H9 (cell line): ENCODE results near the gene HESX1. TPM values are rescaled to one million over a fixed set of nuclear protein-coding genes. Genes with fewer than 3 reads are reported as not detected.

Experiments used
- DNase-seq: peaks from one replicate; pipeline ENCODE4 v3.0.0-alpha.2; 2017
- H2AFZ ChIP-seq: one replicate; pipeline ENCODE4 v1.6.1; 2013; ENCODE audit warnings: mild to moderate bottlenecking, low read length, control low read depth, moderate library complexity
- H2AK5ac ChIP-seq: 2 replicates; pipeline ENCODE4 v1.6.1; 2013; ENCODE audit warnings: low read length, control low read depth, mixed read lengths; ENCODE audit not compliant: insufficient read length
- H2BK120ac ChIP-seq: one replicate; pipeline ENCODE4 v1.6.1; 2013; ENCODE audit warnings: low read depth, mild to moderate bottlenecking, low read length, control low read depth, inconsistent platforms; ENCODE audit not compliant: poor library complexity, severe bottlenecking
- H2BK12ac ChIP-seq: 2 replicates; pipeline ENCODE4 v1.6.1; 2013; ENCODE audit warnings: low read length, control low read depth, mixed read lengths, low read depth; ENCODE audit not compliant: insufficient read length
- H2BK15ac ChIP-seq: 2 replicates; pipeline ENCODE4 v1.6.1; 2013; ENCODE audit warnings: low read depth, low read length, control low read depth
- H2BK20ac ChIP-seq: one replicate; pipeline ENCODE4 v1.6.1; 2013; ENCODE audit warnings: low read depth, mild to moderate bottlenecking, low read length, control low read depth, inconsistent platforms; ENCODE audit not compliant: poor library complexity, severe bottlenecking
- H2BK5ac ChIP-seq: 2 replicates; pipeline ENCODE4 v1.6.1; 2013; ENCODE audit warnings: low read length, control low read depth, mixed read lengths; ENCODE audit not compliant: insufficient read length
- H3K14ac ChIP-seq: 2 replicates; pipeline ENCODE4 v1.6.1; 2013; ENCODE audit warnings: low read length, control low read depth; ENCODE audit not compliant: insufficient read depth
- H3K18ac ChIP-seq: 2 replicates; pipeline ENCODE4 v1.6.1; 2013; ENCODE audit warnings: low read depth, mild to moderate bottlenecking, mixed read lengths, low read length, control low read depth; ENCODE audit not compliant: insufficient read length
- H3K23ac ChIP-seq: 2 replicates; pipeline ENCODE4 v1.6.1; 2013; ENCODE audit warnings: low read length, control low read depth, mixed read lengths, low read depth; ENCODE audit not compliant: insufficient read length
- H3K23me2 ChIP-seq: 2 replicates; pipeline ENCODE4 v1.6.1; 2013; ENCODE audit warnings: low read depth, mild to moderate bottlenecking, mixed read lengths, low read length, control low read depth; ENCODE audit not compliant: insufficient read length, poor library complexity, severe bottlenecking
- H3K27ac ChIP-seq: 2 replicates; pipeline ENCODE4 v1.5.1; 2013; ENCODE audit warnings: low read length, control low read depth, mixed read lengths, low read depth; ENCODE audit not compliant: insufficient read length
- H3K27me3 ChIP-seq: 2 replicates; pipeline ENCODE4 v1.6.1; 2013; ENCODE audit warnings: low read length, control low read depth, inconsistent platforms; ENCODE audit not compliant: insufficient read depth
- H3K4ac ChIP-seq: 2 replicates; pipeline ENCODE4 v1.6.1; 2013; ENCODE audit warnings: low read depth, mild to moderate bottlenecking, control low read depth, inconsistent platforms, low read length, moderate library complexity
- H3K4me1 ChIP-seq: 2 replicates; pipeline ENCODE4 v1.6.1; 2013; ENCODE audit warnings: low read length, control low read depth, inconsistent platforms; ENCODE audit not compliant: insufficient read depth
- H3K4me2 ChIP-seq: 2 replicates; pipeline ENCODE4 v1.6.1; 2013; ENCODE audit warnings: low read length, control low read depth, mixed read lengths; ENCODE audit not compliant: insufficient read length, insufficient read depth
- H3K56ac ChIP-seq: 2 replicates; pipeline ENCODE4 v1.6.1; 2013; ENCODE audit warnings: low read depth, mild to moderate bottlenecking, mixed read lengths, low read length, control low read depth; ENCODE audit not compliant: insufficient read length
- H3K79me1 ChIP-seq: 2 replicates; pipeline ENCODE4 v1.6.1; 2013; ENCODE audit warnings: low read depth, mild to moderate bottlenecking, moderate library complexity, low read length, control low read depth, inconsistent platforms; ENCODE audit not compliant: insufficient read depth, poor library complexity, severe bottlenecking
- H3K79me2 ChIP-seq: 2 replicates; pipeline ENCODE4 v1.6.1; 2013; ENCODE audit warnings: low read length, control low read depth, inconsistent platforms; ENCODE audit not compliant: insufficient read depth
- H3K9ac ChIP-seq: 2 replicates; pipeline ENCODE4 v1.6.1; 2013; ENCODE audit warnings: low read length, control low read depth, mixed read lengths; ENCODE audit not compliant: insufficient read length; ENCODE audit errors: extremely low read depth
- H3K9me3 ChIP-seq: one replicate; pipeline ENCODE4 v1.6.1; 2013; ENCODE audit warnings: low read depth, low read length, inconsistent platforms; ENCODE audit not compliant: control insufficient read depth
- H3T11ph ChIP-seq: one replicate; pipeline ENCODE4 v1.6.1; 2013; ENCODE audit warnings: mild to moderate bottlenecking, low read length, control low read depth, inconsistent platforms
- H4K20me1 ChIP-seq: one replicate; pipeline ENCODE4 v1.6.1; 2013; ENCODE audit not compliant: control insufficient read depth, insufficient read length, insufficient read depth
- H4K5ac ChIP-seq: 2 replicates; pipeline ENCODE4 v1.6.1; 2013; ENCODE audit warnings: low read depth, mild to moderate bottlenecking, mixed read lengths, low read length, control low read depth; ENCODE audit not compliant: insufficient read length
- H4K8ac ChIP-seq: replicated peaks from 2 replicates; pipeline ENCODE4 v1.6.1; 2013; ENCODE audit warnings: low read length, control low read depth, mixed read lengths, low read depth; ENCODE audit not compliant: insufficient read length
- H4K91ac ChIP-seq: 2 replicates; pipeline ENCODE4 v1.6.1; 2013; ENCODE audit warnings: low read depth, mild to moderate bottlenecking, moderate library complexity, mixed read lengths, low read length, control low read depth; ENCODE audit not compliant: insufficient read length
- H3K27ac Mint-ChIP-seq, 3 experiments: 2 replicates in 2 of 3; 3 replicates in 1 of 3; pipeline ENCODE4 v1.8.0; 2020 to 2021; ENCODE audit warnings: mixed read lengths in 3 of 3, mild to moderate bottlenecking in 1 of 3, moderate library complexity in 1 of 3
- H3K27me3 Mint-ChIP-seq: 2 replicates; pipeline ENCODE4 v1.8.0; 2021; ENCODE audit warnings: low read depth, mild to moderate bottlenecking, moderate library complexity, mixed read lengths
- H3K36me3 Mint-ChIP-seq, 3 experiments: 2 replicates in 2 of 3; 3 replicates in 1 of 3; pipeline ENCODE4 v1.8.0; 2020 to 2021; ENCODE audit warnings: low read depth in 3 of 3, mixed read lengths in 3 of 3; ENCODE audit not compliant: insufficient read depth in 1 of 3
- H3K4me1 Mint-ChIP-seq, 2 experiments: 2 replicates each; pipeline ENCODE4 v1.8.0; 2020; ENCODE audit warnings: mixed read lengths in 2 of 2
- H3K4me3 Mint-ChIP-seq, 2 experiments: 2 replicates in 1 of 2; 3 replicates in 1 of 2; pipeline ENCODE4 v1.8.0; 2020 to 2021; ENCODE audit warnings: mild to moderate bottlenecking in 2 of 2, mixed read lengths in 2 of 2, moderate library complexity in 1 of 2
- H3K9me3 Mint-ChIP-seq, 2 experiments: 2 replicates in 1 of 2; 3 replicates in 1 of 2; pipeline ENCODE4 v1.8.0; 2020; ENCODE audit warnings: mild to moderate bottlenecking in 2 of 2, mixed read lengths in 2 of 2, moderate library complexity in 1 of 2
- WGBS: extraction: QIAGEN DNeasy Blood & Tissue Kit; methylation state at CpG from one replicate; pipeline ENCODE4 v1.1.7; 2013; ENCODE audit warnings: missing lambda C conversion rate, low lambda C conversion rate, mixed read lengths; ENCODE audit not compliant: insufficient read length; ENCODE audit errors: extremely low coverage; 5-methylcytosine and 5-hydroxymethylcytosine counted together
- total RNA-seq: library from RNA; stranded (reverse); gene quantifications from 2 replicates; pipeline ENCODE4 v1.2.1, GENCODE V29; 2021
- TF ChIP-seq, protein P1 (sequence below): fragments of 200-600 bp; sonication (generic); conservative IDR thresholded peaks from 3 replicates; pipeline ENCODE4 v1.8.0; 2021; ENCODE audit warnings: antibody characterized with exemption, mild to moderate bottlenecking

HESX1 gene
- total RNA-seq, 1 experiment from 2014 or later = 28.4 TPM

DNA sequence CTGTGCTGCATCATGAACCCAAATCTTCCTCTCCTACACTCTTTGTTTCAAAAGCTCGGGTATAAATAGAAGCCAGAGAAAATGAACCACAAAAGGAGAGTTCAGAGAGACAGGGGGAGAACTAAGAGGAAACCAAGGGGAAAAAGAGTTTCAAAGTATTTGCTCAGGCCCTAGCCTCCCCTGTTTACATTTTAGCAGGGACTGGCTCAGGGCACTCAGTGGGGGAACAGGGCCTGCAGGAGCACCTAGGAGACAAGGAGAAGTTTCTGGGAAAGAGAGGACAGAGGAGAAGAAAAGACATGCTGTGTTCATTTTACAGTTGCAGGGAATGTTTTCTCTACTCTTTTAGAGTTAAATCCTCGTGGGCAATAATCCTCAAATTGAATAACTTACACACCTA, 26.1 kb downstream of the HESX1 start:
- no peak overlapping the region for H2AFZ ChIP-seq
- WGBS = no CpG with 5 or more reads among the region's 2 CpGs
- no peak overlapping the region for H2BK120ac ChIP-seq

More for the DNA sequence above, 26.1 kb downstream of the HESX1 start:
- Histone ChIP-seq H3K4me1 (no peaks in the 10 kb centered on the region), H3K56ac (no peak overlapping the region), H3K9me3 (no peaks in the 10 kb centered on the region), H3T11ph (no peak overlapping the region), H3K4me2 (no peak overlapping the region), H3K18ac (no peak overlapping the region), H4K20me1 (no peaks in the 10 kb centered on the region), H4K5ac (no peak overlapping the region), H4K8ac (no peak overlapping the region), H3K23me2 (no peaks in the 10 kb centered on the region), H3K4ac (no peak overlapping the region), H3K79me1 (no peaks in the 10 kb centered on the region), H2BK20ac (no peak overlapping the region), H3K79me2 (no peaks in the 10 kb centered on the region), H3K27me3 (no peaks in the 10 kb centered on the region), H2BK15ac (no peak overlapping the region), H2BK5ac (no peak overlapping the region), H3K9ac (no peak overlapping the region), H3K27ac (no peak overlapping the region), H3K14ac (no peak overlapping the region), H4K91ac (no peak overlapping the region), H2AK5ac (no peak overlapping the region), H3K23ac (no peak overlapping the region), H2BK12ac (no peak overlapping the region)
- H3K27me3 Mint-ChIP-seq = peaks cover 10% of the 10 kb centered on the region
- H3K27ac Mint-ChIP-seq = peak overlapping the region in 1 of 3 experiments; percentile 8; a peak in 1 of 7 replicates
- no peak overlapping the region for H3K4me3 Mint-ChIP-seq
- TF ChIP-seq, protein P1, sequence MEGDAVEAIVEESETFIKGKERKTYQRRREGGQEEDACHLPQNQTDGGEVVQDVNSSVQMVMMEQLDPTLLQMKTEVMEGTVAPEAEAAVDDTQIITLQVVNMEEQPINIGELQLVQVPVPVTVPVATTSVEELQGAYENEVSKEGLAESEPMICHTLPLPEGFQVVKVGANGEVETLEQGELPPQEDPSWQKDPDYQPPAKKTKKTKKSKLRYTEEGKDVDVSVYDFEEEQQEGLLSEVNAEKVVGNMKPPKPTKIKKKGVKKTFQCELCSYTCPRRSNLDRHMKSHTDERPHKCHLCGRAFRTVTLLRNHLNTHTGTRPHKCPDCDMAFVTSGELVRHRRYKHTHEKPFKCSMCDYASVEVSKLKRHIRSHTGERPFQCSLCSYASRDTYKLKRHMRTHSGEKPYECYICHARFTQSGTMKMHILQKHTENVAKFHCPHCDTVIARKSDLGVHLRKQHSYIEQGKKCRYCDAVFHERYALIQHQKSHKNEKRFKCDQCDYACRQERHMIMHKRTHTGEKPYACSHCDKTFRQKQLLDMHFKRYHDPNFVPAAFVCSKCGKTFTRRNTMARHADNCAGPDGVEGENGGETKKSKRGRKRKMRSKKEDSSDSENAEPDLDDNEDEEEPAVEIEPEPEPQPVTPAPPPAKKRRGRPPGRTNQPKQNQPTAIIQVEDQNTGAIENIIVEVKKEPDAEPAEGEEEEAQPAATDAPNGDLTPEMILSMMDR = no peak
- peaks cover 10 to 11% of the 10 kb centered on the region in 2 experiments for H3K4me1 Mint-ChIP-seq
- H3K36me3 Mint-ChIP-seq = no peaks in the 10 kb centered on the region
- peaks cover 2 to 3% of the 10 kb centered on the region in 2 experiments; a peak in 3 of 5 replicates for H3K9me3 Mint-ChIP-seq
- no peak for DNase-seq
